HuH-7.5 (cell line): ENCODE data around the gene PRR15L.
"Not testable (repeated sequence)": the region's sequence is repeated elsewhere in the genome, so short reads cannot be mapped to it uniquely, and the experiment has no call there.

Experiments
- DNase-seq: peaks from one replicate; pipeline ENCODE4 v3.0.0; 2011; ENCODE audit warnings: low spot score

The PRR15L gene

GRCh38 chr17:47935468-47935867 lies 22.2 kb downstream of the PRR15L start:
- DNase-seq: not testable (repeated sequence)

DNA sequence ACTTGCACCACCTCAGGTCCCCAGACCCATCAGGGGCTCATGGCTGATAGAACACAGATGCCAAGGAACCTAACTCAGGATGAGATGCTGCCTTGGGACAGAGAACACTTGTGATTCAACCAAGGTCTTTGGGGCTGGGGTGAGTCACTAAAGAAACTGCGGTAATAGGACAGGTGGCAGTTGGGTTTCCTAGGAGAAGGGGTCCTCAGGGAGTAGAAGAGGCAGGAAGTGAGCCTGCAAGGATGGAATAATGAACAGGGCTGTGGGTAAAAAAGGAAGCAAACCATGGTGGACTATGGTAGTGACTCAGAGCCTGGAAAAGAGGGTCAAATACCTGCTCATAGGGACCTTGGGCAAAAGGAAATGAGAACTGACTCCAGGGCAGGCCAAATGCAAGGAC lies 22.8 kb downstream of the PRR15L start:
- DNase-seq: no peak

- DNase-seq: no peak
Observed at GRCh38 chr17:47931848-47932247, 25.8 kb downstream of the PRR15L start.

GRCh38 chr17:47929218-47930000 lies 28.3 kb downstream of the PRR15L start:
- DNase-seq: no peak

DNA sequence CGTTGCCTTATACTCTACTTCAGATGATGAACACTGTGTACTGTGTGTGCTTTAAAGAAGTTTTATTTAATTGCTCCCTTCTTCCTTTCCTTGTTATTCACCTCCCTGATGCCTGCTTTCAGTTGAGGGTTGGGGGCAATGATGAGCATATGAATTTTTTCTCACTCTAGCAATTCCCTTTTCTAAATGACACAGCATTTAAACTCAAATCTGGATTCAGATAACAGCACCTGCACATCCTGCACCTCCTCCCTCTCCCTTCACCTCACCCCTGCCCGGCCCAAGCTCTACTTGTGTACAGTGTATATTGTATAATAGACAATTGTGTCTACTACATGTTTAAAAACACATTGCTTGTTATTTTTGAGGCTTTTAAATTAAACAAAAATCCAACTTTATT lies 29.3 kb downstream of the PRR15L start:
- no peak for DNase-seq

DNA sequence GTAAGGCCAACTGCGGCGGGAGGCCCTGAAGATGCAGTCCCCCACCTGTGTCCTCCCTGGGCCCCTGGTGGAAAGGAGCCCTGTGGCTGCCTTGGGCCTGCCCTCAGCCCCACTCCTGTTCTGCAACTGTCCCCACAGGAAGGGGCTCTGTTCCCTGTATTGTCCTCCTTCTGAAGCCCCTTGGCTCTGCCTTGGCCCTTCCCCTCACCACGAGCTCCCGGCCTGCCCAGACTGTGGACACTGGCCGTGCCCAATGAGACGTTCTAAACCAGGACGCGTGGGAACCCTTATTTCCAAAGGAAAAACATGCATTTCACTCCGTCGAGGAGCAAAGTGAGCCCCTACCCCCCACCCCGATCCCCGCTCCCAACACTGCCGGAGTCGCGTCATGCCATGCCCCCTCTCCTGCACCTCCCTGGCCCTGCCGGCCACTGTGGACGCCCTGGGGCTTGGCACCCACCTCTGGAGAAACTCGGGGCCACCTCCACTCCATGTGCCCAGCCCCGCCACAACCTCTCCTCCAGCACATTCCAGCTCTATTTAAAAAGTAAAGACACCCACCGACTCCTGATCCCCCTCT lies 29.8 kb downstream of the PRR15L start:
- DNase-seq: no peak

DNA sequence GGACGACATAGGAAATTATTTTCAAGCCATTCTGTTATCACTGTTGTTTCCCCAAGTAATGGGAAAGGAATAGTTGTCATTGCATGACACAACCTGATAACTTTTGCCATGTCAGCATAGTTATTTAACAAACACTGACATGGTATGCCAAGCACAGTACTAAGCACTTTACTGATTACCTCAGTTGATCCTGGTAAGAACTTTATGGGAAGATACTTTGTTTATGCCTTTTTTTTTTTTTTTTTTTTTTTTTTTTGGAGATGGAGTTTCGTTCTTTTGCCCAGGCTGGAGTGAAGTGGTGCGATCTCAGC lies 32.0 kb downstream of the PRR15L start:
- DNase-seq: no peak

DNA sequence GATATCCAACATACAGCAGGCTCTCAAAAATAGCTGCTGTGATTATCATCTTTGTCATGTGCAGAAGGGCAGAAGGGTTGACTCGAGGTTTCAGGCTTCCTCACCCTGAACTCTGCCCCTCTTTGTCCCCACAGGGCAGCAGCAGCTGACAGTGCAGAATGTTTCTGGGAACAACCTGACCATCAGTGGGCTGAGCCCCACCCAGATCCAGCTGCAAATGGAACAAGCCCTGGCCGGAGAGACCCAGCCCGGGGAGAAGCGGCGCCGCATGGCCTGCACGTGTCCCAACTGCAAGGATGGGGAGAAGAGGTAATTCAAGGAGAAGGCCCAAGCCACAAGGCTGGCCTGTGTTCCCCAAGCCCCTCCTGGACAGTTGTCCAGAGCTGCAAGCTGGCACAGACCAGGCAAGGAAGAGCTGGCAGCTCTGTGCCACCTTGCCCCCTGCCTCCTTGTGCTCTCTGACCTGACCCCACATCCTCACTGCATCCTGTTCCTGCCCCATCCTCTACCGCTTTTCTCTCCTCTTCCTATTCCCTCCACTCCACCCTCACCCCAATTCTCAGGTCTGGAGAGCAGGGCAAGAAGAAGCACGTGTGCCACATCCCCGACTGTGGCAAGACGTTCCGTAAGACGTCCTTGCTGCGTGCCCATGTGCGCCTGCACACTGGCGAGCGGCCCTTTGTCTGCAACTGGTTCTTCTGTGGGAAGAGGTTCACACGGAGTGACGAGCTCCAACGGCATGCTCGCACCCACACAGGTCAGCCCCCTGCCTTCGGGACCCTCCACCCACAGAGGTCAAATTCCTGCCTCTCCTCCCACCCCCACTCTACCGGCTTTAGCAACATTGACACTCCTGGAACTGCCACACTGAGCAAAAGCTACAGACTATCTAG lies 32.7 kb downstream of the PRR15L start:
- no peak for DNase-seq

DNA sequence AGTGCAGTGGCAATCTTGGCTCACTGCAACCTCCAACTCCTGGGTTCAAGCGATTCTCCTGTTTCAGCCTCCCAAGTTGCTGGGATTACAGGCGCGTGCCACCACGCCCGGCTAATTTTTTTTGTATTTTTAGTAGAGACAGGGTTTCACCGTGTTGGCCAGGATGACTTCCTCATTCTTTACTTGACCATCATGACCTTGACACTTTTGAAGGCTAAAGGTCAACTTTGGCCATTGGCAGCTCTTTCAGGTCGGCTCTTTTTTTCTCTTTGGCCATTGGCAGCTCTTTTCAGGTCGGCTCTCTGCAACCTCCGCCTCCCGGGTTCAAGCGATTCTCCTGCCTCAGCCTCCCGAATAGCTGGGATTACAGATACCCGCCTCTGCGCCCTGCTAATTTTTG lies 37.8 kb downstream of the PRR15L start:
- not testable (repeated sequence) for DNase-seq

- DNase-seq: no peak
Observed at GRCh38 chr17:47918991-47919390, 38.7 kb downstream of the PRR15L start.

GRCh38 chr17:47918006-47918405 lies 39.7 kb downstream of the PRR15L start:
- DNase-seq: no peak

DNA sequence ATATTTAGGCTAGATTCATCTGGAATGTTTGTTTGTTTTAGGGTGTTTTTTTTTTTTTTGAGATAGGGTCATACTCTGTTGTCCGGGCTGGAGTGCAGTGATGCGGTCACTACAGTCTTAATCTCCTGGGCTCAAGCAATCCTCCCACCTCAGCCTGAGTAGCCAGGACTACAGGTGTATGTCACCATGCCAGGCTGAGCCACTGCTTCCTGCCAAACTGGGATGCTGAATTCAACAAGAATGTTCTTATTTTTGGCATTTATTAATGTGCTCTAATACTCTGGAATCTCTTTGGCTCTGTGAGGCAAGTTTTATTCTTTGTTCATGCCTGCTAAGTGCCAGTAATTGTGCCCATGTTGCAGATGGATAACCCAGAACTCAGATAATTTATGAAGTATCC lies 40.1 kb downstream of the PRR15L start:
- DNase-seq: no peak

DNA sequence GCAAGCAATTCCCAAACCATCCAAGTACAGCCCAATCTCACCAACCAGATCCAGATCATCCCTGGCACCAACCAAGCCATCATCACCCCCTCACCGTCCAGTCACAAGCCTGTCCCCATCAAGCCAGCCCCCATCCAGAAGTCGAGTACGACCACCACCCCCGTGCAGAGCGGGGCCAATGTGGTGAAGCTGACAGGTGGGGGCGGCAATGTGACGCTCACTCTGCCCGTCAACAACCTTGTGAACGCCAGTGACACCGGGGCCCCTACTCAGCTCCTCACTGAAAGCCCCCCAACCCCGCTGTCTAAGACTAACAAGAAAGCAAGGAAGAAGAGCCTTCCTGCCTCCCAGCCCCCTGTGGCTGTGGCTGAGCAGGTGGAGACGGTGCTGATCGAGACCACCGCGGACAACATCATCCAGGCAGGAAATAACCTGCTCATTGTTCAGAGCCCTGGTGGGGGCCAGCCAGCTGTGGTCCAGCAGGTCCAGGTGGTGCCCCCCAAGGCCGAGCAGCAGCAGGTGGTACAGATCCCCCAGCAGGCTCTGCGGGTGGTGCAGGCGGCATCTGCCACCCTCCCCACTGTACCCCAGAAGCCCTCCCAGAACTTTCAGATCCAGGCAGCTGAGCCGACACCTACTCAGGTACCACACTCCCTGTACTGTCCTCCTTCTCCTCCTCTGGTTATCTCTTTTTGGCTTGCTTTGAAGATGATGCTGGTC lies 41.0 kb downstream of the PRR15L start:
- no peak for DNase-seq

DNA sequence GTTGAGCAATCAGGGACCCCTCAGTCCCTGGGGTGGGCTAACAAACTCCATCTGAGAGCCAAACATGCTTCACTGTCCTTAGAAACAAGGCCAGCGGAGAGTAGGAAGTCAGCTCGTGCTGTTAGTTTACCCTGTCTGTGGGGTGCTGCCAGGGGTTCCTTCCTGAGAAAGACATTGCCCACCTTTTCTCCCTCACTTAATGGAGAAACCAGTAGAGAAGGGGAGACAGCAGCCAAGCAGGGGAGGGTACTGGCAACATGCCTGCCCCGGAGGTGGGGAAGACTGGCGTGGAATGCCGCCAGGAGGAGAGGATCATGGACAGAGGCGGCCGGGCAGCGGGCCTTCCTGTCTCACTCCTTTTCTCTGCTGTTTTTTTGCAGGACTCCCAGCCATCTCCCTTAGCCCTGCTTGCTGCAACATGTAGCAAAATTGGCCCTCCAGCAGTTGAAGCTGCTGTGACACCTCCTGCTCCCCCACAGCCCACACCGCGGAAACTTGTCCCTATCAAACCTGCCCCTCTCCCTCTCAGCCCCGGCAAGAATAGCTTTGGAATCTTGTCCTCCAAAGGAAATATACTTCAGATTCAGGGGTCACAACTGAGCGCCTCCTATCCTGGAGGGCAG lies 41.8 kb downstream of the PRR15L start:
- DNase-seq: no peak

- DNase-seq: no peak
Observed at GRCh38 chr17:47914306-47914948, 43.3 kb downstream of the PRR15L start.

DNA sequence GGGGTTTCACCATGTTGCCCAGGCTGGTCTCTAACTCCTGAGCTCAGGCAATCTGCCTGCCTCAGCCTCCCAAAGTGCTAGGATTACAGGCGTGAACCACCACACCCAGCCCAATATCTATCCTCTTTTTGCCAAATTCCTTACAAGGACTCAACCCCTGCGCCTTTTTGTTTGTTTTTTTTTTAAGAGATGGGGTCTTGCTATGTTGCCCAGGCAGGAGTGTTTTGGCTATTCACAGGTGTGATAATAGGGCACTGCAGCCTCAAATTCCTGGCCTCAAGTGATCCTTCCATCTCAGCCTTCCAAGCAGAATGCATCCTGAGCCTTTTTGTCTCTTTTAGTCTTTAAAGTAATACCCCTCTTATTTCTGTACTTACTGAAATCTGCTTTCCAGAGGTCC lies 44.6 kb downstream of the PRR15L start:
- no peak for DNase-seq

DNA sequence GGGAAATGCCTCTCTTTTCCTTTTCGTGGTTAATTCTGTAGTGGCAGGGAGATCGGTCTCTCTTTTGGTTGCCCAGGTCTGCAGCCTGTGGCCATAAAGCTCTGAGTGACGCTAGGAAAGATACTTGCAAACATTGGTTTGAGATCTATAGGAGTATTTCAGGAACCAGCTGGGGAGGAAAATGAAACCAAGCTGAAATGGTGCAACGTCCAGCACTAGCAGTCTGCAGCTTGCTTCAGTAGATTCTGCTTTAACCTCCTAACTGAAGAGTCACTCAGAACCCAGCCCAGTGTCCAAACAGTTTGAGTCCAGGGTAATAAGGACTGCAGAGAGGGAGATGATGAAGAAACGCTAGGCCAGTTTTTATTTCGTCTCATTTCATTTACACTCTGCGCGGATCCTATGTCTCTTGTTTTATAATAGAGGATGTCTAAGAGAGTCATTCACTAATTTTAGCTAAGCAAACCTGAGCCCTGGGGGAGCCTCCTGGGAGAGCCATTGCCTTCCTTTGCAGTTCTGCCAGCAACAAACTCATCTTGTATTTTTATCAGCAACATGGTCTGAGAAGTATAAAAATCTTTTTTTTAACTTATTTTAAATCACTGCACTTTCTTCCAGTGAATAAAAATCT lies 49.6 kb downstream of the PRR15L start:
- DNase-seq: no peak

GRCh38 chr17:47906443-47906842 lies 51.2 kb downstream of the PRR15L start:
- no peak for DNase-seq

DNA sequence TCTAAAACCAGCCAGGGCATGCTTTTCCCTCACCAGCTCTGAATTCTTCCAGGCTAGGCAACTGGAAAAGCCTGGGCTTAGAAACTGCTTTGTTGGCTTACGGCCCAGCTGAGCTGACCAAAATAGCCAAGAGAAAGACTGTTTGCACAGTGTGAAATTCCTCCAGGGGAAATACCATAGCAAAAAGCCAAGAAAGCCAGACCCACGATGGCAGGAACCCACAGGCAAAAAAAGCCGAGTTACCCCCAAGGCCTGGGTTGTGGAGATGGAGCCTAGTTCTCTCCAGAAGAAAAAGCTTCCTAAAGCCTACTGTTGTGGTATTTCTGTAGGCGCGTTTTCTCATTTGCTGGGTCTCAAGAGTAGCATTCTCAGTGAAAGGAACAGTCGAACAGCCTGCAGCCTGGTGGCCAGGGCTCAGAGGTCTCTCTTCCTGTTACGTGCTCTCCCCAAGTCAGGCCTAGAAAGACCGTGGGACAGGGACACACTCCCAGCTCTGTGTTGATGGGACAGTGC lies 52.4 kb downstream of the PRR15L start:
- DNase-seq: no peak

- no peak for DNase-seq
Observed at GRCh38 chr17:47902039-47902744, 55.5 kb downstream of the PRR15L start.
